ENCODE data around the gene C1D.
"Not testable (repeated sequence)": the region's sequence is repeated elsewhere in the genome, so short reads cannot be mapped to it uniquely, and the experiment has no call there.

C1D gene

GRCh38 chr2:67997903-67998302 lies 64.9 kb downstream of the C1D start:
- DNase-seq = no peak

- DNase-seq = no peak
These were observed 65.3 kb downstream of the C1D start for GRCh38 chr2:67997528-67997900.

DNA sequence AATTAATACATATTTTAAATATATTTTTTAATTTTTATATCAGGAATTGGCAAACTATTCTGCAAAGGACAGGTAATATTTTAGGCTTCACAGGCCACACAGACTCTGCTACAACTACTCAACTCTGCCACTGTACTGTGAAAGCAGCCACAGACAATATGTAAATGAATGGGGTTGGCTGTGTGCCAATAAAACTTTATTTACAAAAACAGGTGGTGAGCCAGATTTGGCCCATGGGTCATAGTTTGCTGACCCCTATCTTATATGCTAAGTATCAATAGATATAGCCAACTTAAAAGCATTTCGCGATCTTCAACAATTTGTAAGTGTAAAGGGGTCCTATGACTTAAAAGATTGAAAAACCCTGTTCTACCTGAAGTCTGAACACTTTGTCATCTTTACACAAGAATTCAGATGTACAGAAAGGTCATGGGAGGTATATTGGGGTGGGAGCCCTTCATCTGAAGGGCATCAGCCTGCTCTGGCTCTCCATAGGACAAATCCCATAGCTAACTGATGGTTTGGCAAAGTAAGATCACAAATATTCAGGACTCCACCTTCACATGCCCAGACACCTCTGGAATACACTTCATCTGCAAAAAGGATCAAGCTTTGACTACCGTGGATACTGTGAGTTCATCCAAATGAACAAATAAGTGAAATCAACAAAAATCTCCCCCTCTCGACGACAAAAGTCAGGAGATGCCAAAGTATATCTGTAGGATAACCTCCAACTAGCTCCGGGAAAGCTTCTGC lies 65.9 kb downstream of the C1D start:
- DNase-seq = no peak

- no peak for DNase-seq
These were observed 68.1 kb downstream of the C1D start for GRCh38 chr2:67994716-67995115.

GRCh38 chr2:67994069-67994468 lies 68.7 kb downstream of the C1D start:
- not testable (repeated sequence) for DNase-seq

- DNase-seq = no peak
These were observed 69.5 kb downstream of the C1D start for GRCh38 chr2:67993329-67993728.

- no peak for DNase-seq
These were observed 71.3 kb downstream of the C1D start for GRCh38 chr2:67991456-67991855.
